Endodermal cell (in vitro differentiated cells): Measurements from ENCODE around the gene GPSM1. TPM values are rescaled to one million over a fixed set of nuclear protein-coding genes. Genes with fewer than 3 reads are reported as not detected.

Experiments used
- DNase-seq: peaks from one replicate; pipeline ENCODE4 v3.0.0-alpha.2; 2017
- H3K27ac ChIP-seq: 2 replicates; pipeline ENCODE4 v1.5.1; 2013; ENCODE audit warnings: mild to moderate bottlenecking, low read depth, low read length, moderate library complexity
- H3K27me3 ChIP-seq: 2 replicates; pipeline ENCODE4 v1.6.1; 2013; ENCODE audit warnings: mild to moderate bottlenecking, low read length, moderate library complexity; ENCODE audit not compliant: insufficient read depth, control insufficient read depth, poor library complexity, severe bottlenecking
- H3K36me3 ChIP-seq: 2 replicates; pipeline ENCODE4 v1.7.0; 2013; ENCODE audit warnings: mild to moderate bottlenecking, low read length, moderate library complexity; ENCODE audit not compliant: control insufficient read depth, insufficient read depth
- H3K4me1 ChIP-seq: one replicate; pipeline ENCODE4 v1.7.0; 2013; ENCODE audit warnings: low read length; ENCODE audit not compliant: control insufficient read depth, insufficient read depth
- H3K4me3 ChIP-seq: 2 replicates; pipeline ENCODE4 v1.5.1; 2013; ENCODE audit warnings: mild to moderate bottlenecking, low read length, moderate library complexity
- H3K9ac ChIP-seq: 2 replicates; pipeline ENCODE4 v1.6.1; 2013; ENCODE audit warnings: mild to moderate bottlenecking, low read length, moderate library complexity; ENCODE audit not compliant: poor library complexity, severe bottlenecking; ENCODE audit errors: extremely low read depth
- H3K9me3 ChIP-seq: 2 replicates; pipeline ENCODE4 v1.6.1; 2013; ENCODE audit warnings: mild to moderate bottlenecking, low read length, moderate library complexity; ENCODE audit not compliant: control insufficient read depth
- H3K27ac Mint-ChIP-seq: 2 replicates; pipeline ENCODE4 v1.8.0; 2020; ENCODE audit warnings: mixed read lengths
- H3K27me3 Mint-ChIP-seq: 2 replicates; pipeline ENCODE4 v1.8.0; 2021; ENCODE audit warnings: mild to moderate bottlenecking, mixed read lengths; ENCODE audit not compliant: insufficient read depth
- H3K36me3 Mint-ChIP-seq: 2 replicates; pipeline ENCODE4 v1.8.0; 2020; ENCODE audit warnings: low read depth, mixed read lengths
- H3K4me1 Mint-ChIP-seq: 2 replicates; pipeline ENCODE4 v1.8.0; 2020; ENCODE audit warnings: mixed read lengths
- H3K4me3 Mint-ChIP-seq: 2 replicates; pipeline ENCODE4 v1.8.0; 2020; ENCODE audit warnings: mild to moderate bottlenecking, moderate library complexity, mixed read lengths
- H3K9me3 Mint-ChIP-seq: 2 replicates; pipeline ENCODE4 v1.8.0; 2020; ENCODE audit warnings: mild to moderate bottlenecking, mixed read lengths
- CTCF ChIP-seq: fragments of 200-600 bp; sonication (generic); conservative IDR thresholded peaks from 2 replicates; pipeline ENCODE4 v1.5.0; 2021; ENCODE audit warnings: antibody characterized with exemption, mild to moderate bottlenecking
- WGBS, 2 experiments: methylation state at CpG; one replicate each; pipeline versions ENCODE4 v1.1.5 to v1.1.7; 2013; ENCODE audit warnings: missing lambda C conversion rate in 2 of 2, mixed read lengths in 1 of 2; ENCODE audit not compliant: insufficient coverage in 1 of 2, insufficient read length in 1 of 2; 5-methylcytosine and 5-hydroxymethylcytosine counted together
- total RNA-seq, 2 donors: library from RNA; stranded (reverse); fragmentation: NEBNext Ultra II Directional in 1 of 2; extraction: Animal tissue kit (Norgen Biotek cat#: 25700) in 1 of 2; gene quantifications; 2 replicates in 1 of 2; 3 replicates in 1 of 2; pipeline ENCODE4 v1.2.1, GENCODE V29; 2021

The GPSM1 gene
- total RNA-seq, 2 donors from 2014 or later: 37.2 to 38.6 TPM

DNA sequence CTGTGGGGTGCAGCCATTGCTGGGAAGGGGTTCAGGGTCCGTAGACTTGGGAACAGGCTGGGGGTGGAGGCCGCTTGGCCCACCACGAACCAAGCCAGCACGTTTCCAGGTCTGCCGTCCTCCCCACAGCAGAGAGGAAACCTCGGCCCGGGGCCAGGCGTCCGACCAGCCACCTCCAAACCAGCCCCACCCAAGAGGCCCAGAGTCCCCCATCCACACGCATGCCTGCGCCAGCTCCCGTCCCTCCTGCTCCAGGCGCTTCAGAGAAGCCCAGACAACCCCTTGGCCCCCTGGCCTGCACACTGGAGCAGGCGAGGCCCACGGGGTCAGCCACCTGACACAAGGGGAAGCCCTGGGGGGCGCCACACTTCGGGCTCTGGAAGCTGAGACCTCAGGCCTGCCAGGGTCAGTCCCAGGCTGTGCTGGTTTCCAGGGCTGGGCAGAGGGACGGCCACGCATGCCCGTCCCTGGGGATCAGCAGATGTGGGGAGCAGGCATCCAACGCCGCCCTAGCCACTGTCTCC lies 29.9 kb downstream of the GPSM1 start:
- no peak overlapping the region for H3K9ac ChIP-seq

DNA sequence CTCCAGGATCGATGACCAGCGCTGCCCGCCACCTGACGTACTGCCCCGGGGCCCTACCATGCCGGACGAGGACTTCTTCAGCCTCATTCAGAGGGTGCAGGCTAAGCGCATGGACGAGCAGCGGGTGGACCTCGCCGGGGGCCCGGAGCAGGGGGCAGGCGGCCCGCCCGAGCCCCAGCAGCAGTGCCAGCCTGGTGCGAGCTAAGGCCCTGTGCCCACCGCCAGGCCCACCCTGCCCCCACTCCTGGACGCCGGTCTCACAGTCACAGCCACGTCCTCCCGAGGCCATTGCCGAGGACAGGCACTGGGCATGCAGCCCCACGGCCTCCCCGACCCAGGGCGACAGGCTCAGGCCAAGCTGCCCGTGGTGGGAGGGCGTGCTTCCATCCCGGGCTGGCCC lies 30.7 kb downstream of the GPSM1 start:
- H3K4me1 Mint-ChIP-seq: no peaks in the 10 kb centered on the region
- TF ChIP-seq CTCF: no peak
- Histone ChIP-seq H3K27me3 (no peaks in the 10 kb centered on the region), H3K4me3 (no peak overlapping the region), H3K9ac (no peak overlapping the region), H3K27ac (no peak overlapping the region), H3K9me3 (no peaks in the 10 kb centered on the region), H3K4me1 (no peaks in the 10 kb centered on the region), H3K36me3 (no peaks in the 10 kb centered on the region)
- no peak overlapping the region for H3K27ac Mint-ChIP-seq
- H3K36me3 Mint-ChIP-seq: no peaks in the 10 kb centered on the region
- no peak overlapping the region for H3K4me3 Mint-ChIP-seq
- no peaks in the 10 kb centered on the region for H3K9me3 Mint-ChIP-seq
- 94 to 99% methylated on average over 12 to 29 of the region's 29 CpGs for WGBS, 2 experiments
- DNase-seq: no peak
- H3K27me3 Mint-ChIP-seq: no peaks in the 10 kb centered on the region

More for the DNA sequence above, 29.9 kb downstream of the GPSM1 start:
- Histone ChIP-seq H3K36me3 (no peaks in the 10 kb centered on the region), H3K4me3 (no peak overlapping the region), H3K27ac (peak overlapping the region; percentile 17), H3K27me3 (no peaks in the 10 kb centered on the region), H3K9me3 (no peaks in the 10 kb centered on the region), H3K4me1 (no peaks in the 10 kb centered on the region)
- Mint-ChIP-seq H3K4me3 (no peak overlapping the region), H3K36me3 (no peaks in the 10 kb centered on the region), H3K27ac (no peak overlapping the region), H3K4me1 (no peaks in the 10 kb centered on the region), H3K9me3 (no peaks in the 10 kb centered on the region), H3K27me3 (no peaks in the 10 kb centered on the region)
- 93 to 96% methylated on average over 18 to 22 of the region's 22 CpGs for WGBS, 2 experiments
- DNase-seq: no peak
- no peak for TF ChIP-seq CTCF

DNA sequence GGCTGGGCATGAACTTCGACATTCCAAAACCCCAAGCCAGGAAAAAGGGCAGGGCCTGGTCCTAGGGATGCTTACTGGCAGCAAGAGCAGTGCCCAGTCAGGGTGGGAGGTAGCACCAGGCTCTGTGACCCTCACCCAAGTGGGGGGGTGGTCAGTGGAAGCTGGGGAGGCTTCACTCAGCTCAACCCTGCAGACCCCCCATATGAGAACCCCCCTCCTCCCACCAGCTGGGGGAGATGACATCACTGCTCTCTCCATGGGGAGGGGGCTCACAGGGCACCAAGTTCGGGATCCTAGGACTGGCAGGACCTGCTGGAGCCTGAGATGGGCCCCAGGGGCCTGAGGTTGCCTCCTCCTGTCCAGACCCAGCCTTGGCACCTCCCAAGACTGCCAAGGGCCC lies 31.5 kb downstream of the GPSM1 start:
- DNase-seq: no peak
- H3K27me3 ChIP-seq: no peaks in the 10 kb centered on the region
- H3K4me1 ChIP-seq: no peaks in the 10 kb centered on the region
- H3K27ac ChIP-seq: peak overlapping the region; percentile 24
- no peak overlapping the region for H3K4me3 ChIP-seq
- TF ChIP-seq CTCF: no peak
- no peak overlapping the region for H3K9ac ChIP-seq
- H3K36me3 ChIP-seq: no peaks in the 10 kb centered on the region
- Mint-ChIP-seq H3K27me3 (no peaks in the 10 kb centered on the region), H3K27ac (no peak overlapping the region), H3K9me3 (no peaks in the 10 kb centered on the region), H3K36me3 (no peaks in the 10 kb centered on the region), H3K4me3 (no peak overlapping the region), H3K4me1 (no peaks in the 10 kb centered on the region)
- WGBS, 2 experiments: 87 to 100% methylated on average over 1 to 2 of the region's 2 CpGs
- no peaks in the 10 kb centered on the region for H3K9me3 ChIP-seq
